GM21825 (cell line): ENCODE data around the gene ENTPD7.

ENCODE experiments used
- ATAC-seq: cut with Tn5 transposase; IDR thresholded peaks from one replicate; pipeline ENCODE4 v1.9.1; 2021; ENCODE audit warnings: mild to moderate bottlenecking, moderate library complexity; ENCODE audit not compliant: unreplicated experiment

The ENTPD7 gene

DNA sequence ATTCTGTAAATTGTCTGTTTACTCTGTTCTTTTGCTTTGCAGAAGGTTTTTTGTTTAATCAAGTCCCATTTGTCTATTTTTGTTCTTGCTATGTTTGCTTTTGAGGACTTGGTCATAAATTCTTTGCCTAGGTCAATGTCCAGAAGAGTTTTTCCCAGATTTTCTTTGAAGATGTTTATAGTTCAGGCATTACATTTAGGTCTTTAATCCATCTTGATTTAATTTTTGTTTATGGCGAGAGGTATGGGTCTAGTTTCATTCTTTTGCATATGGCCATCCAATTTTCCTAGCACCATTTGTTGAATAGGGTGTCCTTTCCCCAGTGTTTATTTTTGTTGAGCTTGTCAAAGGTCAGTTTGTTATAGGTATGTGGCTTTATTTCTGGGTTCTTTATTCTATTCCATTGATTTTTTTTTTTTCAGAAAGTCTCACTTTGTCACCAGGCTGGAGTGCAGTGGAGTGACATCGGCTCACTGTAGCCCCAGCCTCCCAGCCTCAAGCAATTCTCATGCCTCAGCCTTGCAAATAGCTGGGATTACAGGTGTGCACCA lies 11.6 kb upstream of the ENTPD7 start:
- no peak for ATAC-seq

DNA sequence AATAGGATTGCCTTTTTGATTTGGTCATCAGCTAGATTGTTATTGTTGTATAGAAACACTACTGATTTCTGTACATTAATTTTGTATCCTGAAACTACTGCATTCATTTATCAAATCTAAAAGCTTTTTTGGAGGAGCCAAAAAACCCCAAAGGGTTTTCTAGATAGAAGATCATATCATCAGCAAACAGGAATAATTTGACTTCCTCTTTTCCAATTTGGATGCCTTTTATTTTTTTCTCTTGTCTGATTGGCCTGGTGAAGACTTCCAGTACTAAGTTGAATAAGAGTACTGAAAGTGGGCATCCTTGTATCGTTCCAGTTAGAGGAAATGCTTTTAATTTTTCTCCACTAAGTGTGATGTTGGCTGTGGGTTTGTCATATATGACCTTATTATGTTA lies 10.6 kb upstream of the ENTPD7 start:
- no peak for ATAC-seq

- ATAC-seq = no peak
Observed at GRCh38 chr10:99652800-99653390, 6.4 kb upstream of the ENTPD7 start.

DNA sequence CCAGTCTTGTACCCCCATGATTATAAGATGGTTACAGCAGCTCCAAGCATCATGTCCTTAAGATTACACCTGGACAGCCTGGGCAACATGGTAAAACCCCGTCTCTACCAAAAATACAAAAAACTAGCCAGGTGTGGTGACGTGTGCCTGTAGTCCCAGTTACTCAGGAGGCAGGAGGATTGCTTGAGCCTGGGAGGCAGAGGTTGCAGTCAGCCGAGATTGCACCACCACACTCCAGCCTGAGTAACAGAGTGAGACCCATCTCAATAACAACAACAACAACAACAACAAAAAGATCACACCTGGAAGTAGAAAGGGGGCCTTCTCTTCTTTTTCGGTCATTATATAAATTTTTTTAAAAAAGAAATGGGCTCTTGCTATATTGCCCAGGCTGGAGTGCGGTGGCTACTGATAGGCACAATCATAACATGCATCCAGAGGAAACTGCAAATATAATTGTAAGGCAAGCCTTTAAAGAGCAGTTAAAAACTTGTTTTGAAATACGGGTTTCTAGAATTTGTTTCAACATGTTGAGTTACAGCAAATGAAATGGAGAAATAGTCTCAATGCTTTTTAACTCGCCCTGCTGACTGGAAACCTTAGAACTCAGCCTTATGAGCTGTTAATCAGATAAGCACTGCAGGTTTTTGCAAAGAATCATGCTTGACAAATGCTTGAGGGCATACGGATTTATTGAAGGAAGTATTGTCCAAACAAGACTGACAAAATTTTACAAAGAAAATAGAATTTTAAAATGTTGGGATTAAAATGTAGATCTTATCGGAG lies 4.7 kb upstream of the ENTPD7 start:
- no peak for ATAC-seq

DNA sequence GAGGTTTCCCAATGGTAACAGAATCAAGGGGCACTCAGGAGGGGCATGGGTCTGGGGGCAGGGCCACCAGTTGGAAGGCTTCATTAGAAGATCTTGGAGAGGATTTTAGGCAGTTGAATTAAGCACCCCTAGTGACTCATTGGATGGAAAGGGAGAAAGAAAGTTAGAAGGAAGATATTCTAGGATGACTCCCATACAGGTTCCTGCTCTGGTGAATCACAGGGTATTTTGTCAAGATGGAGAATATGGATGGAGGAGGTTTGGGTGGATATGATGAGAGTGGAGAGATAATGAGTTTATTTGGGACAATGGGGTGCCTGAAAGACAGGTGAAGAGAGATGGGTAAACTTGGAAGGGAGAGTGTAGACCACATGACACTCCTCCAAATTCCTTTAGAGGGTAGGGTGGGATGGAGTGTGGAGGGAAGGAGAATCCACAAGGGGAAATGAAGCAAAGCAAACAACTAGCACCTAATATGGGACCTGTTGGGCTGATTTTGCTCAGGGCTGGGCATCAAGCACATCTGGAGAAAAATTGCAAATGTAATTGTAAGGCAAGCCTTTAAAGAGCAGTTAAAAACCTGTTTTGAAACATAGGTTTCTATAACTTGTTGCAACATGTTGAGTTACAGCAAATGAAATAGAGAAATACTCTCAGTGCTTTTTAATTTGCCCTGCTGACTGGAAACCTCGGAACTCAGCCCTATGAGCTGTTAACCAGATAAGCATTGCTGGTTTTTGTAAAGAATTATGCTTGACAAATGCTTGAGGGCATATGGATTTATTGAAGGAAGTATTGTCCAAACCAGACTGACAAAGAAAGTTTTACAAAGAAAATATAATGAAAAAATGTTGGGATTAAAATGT lies 2.9 kb upstream of the ENTPD7 start:
- no peak for ATAC-seq

DNA sequence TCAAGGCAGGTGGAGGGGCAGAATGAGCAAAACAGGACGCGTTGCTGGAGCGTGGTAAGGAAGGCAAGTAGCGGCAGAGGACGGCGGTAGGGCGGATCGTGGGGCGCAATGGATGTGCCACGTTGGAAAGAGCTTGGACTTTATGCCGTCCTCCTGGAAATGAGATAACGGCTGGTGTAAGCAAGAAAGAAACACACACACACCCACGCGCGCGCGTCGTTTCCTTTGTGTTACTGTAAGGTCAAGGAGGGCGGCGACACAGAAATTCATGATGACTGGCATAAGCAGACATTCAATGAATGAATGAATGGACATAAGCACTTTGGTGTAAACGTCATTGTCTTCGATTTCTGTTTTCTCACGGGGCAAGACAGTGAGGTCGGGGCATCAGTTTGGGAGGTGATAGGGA lies 683 bp upstream of the ENTPD7 start:
- no peak for ATAC-seq

DNA sequence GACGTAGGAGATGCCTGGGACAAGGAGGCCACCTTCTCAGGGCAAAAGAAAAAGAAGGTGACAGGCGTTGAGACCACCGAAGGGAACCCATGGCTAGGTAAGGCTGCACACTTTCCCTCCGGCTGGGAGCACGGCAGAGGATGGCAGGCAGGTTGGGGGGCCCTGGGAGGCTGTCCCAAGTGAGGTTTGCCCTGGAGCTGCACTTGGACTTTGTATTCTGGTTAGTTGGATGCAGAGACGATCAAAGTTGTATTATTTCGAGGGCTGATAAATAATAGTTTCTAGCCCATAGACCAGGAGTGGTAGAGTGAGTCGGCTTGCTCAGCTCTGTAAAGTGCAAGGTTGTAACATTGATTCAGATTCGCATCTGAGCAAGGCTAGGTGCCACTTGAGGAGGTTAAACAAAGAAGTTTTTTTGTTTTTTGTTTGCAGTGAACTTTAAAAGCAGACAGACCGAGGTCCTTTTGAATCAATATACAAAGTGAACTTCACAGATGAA lies 608 bp downstream of the ENTPD7 start:
- ATAC-seq = no peak

- ATAC-seq = no peak
Observed at GRCh38 chr10:99660662-99661376, 1.5 kb downstream of the ENTPD7 start.

GRCh38 chr10:99661377-99661763 lies 2.1 kb downstream of the ENTPD7 start:
- ATAC-seq = no peak

- ATAC-seq = no peak
Observed at GRCh38 chr10:99665304-99665703, 6.0 kb downstream of the ENTPD7 start.

- no peak for ATAC-seq
Observed at GRCh38 chr10:99667108-99667751, 7.9 kb downstream of the ENTPD7 start.

DNA sequence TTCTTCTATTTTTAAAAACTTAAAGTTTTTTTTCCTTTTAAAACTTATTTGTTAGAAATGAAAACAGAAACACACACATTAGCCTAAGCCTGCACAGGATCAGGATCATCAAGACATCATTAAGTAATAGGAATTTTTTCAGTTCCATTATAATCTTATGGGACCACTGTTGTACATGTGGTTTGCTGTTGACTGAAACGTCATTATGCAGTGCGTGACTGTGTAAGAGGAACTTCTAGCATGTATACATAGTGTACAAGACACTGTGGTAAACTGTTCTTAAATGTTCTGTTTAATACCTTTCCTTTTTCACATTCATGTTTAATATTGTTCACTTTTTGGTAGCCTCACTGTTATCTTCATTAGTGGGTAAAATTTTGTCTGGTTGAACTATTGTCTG lies 12.1 kb downstream of the ENTPD7 start:
- ATAC-seq = no peak

DNA sequence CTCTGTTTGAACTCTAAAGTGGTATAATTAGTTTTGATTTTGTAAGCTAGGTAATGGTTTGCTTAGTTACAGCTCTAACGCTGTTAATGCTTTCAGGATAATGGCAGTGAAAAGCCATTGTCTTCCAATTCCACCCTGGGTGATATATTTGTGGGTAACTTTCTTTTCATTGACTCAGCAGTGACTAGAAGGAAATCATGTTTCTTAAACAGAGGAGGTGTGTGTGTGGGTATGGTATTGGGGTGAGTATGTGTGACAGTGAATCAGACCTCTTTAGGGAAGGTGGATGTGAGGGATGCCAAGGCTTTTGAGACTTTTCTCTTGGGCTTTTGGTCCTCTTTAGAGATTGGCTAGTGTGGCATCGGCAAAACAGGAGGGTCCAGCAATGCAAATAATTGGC lies 13.6 kb downstream of the ENTPD7 start:
- no peak for ATAC-seq

GRCh38 chr10:99673492-99673891 lies 14.2 kb downstream of the ENTPD7 start:
- ATAC-seq = no peak

- no peak for ATAC-seq
Observed at GRCh38 chr10:99674762-99675161, 15.5 kb downstream of the ENTPD7 start.

DNA sequence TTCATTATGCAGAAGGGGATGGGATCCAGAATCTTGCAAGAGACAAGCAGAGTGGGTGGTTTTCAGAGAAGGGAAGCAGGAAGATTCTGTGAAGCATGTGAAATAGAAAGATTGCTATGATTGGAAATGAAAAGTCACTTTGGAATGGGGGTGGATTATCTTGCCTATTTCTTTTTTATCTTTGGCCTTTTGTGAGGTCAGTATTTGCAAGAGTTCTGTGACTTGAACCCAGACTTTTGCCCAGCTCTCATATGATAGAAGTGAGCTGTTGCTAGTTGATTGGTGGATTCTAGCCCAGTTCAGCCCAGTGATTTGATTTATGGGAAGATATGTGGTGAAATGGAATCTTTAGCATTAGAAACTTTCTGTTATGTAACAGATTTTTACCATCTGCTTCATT lies 17.1 kb downstream of the ENTPD7 start:
- ATAC-seq = no peak

DNA sequence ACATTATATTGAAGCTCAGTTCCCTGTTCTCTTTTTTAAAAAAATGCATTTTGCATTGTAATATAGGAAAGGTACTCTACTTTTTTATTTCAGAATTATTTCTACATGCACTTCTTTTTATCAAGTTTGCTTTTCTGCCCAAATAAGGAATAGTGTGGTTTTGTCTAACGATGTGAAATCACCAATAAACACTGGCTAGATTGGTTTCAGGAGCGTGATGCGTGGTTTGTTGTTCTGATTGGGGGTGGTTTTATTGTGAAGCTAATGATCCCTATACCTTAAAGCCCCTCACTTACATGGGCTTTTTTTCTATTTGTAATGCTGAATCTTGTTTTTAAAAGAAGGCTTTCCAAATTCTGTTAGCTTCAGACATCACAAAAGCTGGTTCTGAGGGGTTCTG lies 17.6 kb downstream of the ENTPD7 start:
- ATAC-seq = no peak

DNA sequence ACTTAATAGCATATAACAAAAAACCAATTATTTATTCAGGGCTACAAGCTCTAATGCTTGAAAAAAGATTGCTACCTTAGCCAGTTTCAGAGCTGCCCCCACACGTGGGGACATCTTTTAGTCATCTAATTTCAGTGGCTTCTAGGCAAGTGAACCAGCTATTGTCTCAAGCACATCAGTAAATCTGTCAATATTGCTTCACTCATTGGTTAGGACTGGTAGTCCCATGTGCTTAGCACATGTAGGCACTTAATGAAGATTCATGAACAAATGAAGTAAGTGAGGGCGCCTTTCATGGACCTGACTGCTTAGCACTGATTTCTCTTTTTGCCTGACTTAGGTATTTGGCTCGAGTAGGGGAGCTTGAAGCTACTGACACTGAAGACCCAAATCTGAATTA lies 19.6 kb downstream of the ENTPD7 start:
- ATAC-seq = no peak

DNA sequence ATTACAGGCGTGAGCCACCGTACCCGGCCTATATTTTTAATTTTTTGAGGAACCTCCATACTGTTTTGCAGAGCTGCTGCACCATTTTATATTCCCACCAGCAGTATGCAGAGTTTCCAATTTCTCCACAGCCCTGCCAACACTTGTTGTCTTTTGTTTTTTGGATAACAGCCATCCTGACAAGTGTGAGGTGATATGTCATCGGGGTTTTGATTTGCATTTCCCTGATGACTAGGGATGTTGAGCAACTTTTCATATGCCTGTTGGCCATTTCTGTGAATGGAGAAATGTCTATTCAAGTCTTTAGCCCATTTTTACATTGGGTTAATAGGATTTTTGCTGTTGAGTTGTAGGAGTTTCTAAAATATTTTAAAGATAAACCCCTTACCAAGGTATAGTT lies 22.2 kb downstream of the ENTPD7 start:
- no peak for ATAC-seq

DNA sequence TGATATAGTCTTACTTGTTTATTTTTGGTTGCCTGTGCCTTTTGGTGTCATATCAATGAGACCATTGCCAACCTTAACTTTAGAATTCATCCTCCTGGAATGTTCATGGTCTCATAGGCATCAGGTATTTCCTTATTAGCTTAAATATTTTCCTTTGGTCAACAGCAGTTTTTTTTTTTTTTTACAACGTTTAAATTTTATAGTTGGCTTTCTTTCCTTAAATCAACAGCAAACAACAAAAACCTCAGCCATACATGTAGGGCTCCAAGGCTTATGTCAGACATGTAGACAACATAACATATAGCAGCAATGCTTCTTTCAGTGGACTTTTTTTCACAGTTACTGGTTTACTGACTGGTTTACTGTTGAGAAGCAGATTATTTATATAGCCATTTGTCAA lies 22.7 kb downstream of the ENTPD7 start:
- ATAC-seq = no peak
